ENCODE measurements around the gene SPDYE18.
"Not testable (repeated sequence)": the region's sequence is repeated elsewhere in the genome, so short reads cannot be mapped to it uniquely, and the experiment has no call there.

Gene SPDYE18

GRCh38 chr7:77005461-77006057 is 56.8 kb downstream of the SPDYE18 start:
- not testable (repeated sequence) for DNase-seq

- not testable (repeated sequence) for DNase-seq
Measured at GRCh38 chr7:77004151-77004550, 58.2 kb downstream of the SPDYE18 start.

GRCh38 chr7:77003241-77003640 is 59.1 kb downstream of the SPDYE18 start:
- DNase-seq: not testable (repeated sequence)

GRCh38 chr7:77002678-77003233 is 59.6 kb downstream of the SPDYE18 start:
- not testable (repeated sequence) for DNase-seq

GRCh38 chr7:77002104-77002503 is 60.3 kb downstream of the SPDYE18 start:
- DNase-seq: not testable (repeated sequence)

All from CD4-positive, alpha-beta T cell treated with Interferon gamma for 1 hour (primary cell).